HUES6 (cell line): ENCODE results near the gene INPP5F.

Experiments used
- H3K27ac ChIP-seq: 2 replicates; pipeline ENCODE4 v1.7.0; 2013; ENCODE audit warnings: low read depth, mild to moderate bottlenecking, low read length, inconsistent platforms
- H3K27me3 ChIP-seq: 2 replicates; pipeline ENCODE4 v1.6.1; 2013; ENCODE audit warnings: low read length; ENCODE audit not compliant: control insufficient read depth, insufficient read depth
- H3K36me3 ChIP-seq: 2 replicates; pipeline ENCODE4 v1.6.1; 2013; ENCODE audit warnings: low read length; ENCODE audit not compliant: control insufficient read depth, insufficient read depth
- H3K4me1 ChIP-seq: 2 replicates; pipeline ENCODE4 v1.6.1; 2013; ENCODE audit warnings: low read length; ENCODE audit not compliant: control insufficient read depth, insufficient read depth
- H3K4me3 ChIP-seq: 2 replicates; pipeline ENCODE4 v1.5.1; 2013; ENCODE audit warnings: low read depth, low read length
- H3K9ac ChIP-seq: one replicate; pipeline ENCODE4 v1.6.1; 2013; ENCODE audit warnings: mild to moderate bottlenecking, low read length
- H3K9me3 ChIP-seq: 2 replicates; pipeline ENCODE4 v1.6.1; 2013; ENCODE audit warnings: low read depth, low read length; ENCODE audit not compliant: control insufficient read depth, insufficient read depth

The INPP5F gene

DNA sequence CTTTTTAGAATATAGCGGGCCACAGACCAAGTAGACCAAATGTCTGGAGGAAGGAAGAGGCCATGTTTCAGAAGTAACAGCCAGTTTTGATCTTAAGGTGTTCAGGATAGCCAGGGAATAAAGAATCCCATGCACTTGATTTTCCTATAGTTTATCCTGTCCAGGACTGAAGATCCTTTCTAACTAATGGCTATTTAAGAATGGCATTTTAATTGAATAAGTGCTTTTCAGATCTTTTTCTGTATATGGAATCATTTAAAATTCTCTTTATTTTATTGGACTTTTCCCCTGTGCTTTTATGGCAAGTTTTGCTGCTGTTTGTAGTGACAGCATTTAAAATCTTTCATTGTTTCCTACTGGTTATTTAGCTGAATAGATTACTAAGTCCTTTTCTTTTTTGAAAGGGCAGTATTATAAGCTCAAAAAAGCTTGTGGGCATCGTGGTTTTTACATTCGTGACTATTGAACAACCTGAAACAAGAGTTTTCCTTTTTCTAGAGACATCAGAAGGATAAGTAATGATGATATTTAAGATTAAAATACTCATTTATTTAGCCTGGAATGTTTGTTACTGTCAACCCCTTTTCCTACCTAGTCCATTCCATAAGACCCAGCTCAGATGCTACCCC is 2.4 kb downstream of the INPP5F start:
- H3K27ac ChIP-seq = no peak overlapping the region
- H3K9ac ChIP-seq = no peak overlapping the region
- no peaks in the 10 kb centered on the region for H3K36me3 ChIP-seq
- H3K4me1 ChIP-seq = peaks cover 26% of the 10 kb centered on the region
- H3K27me3 ChIP-seq = no peaks in the 10 kb centered on the region
- H3K4me3 ChIP-seq = no peak overlapping the region
- H3K9me3 ChIP-seq = no peaks in the 10 kb centered on the region

DNA sequence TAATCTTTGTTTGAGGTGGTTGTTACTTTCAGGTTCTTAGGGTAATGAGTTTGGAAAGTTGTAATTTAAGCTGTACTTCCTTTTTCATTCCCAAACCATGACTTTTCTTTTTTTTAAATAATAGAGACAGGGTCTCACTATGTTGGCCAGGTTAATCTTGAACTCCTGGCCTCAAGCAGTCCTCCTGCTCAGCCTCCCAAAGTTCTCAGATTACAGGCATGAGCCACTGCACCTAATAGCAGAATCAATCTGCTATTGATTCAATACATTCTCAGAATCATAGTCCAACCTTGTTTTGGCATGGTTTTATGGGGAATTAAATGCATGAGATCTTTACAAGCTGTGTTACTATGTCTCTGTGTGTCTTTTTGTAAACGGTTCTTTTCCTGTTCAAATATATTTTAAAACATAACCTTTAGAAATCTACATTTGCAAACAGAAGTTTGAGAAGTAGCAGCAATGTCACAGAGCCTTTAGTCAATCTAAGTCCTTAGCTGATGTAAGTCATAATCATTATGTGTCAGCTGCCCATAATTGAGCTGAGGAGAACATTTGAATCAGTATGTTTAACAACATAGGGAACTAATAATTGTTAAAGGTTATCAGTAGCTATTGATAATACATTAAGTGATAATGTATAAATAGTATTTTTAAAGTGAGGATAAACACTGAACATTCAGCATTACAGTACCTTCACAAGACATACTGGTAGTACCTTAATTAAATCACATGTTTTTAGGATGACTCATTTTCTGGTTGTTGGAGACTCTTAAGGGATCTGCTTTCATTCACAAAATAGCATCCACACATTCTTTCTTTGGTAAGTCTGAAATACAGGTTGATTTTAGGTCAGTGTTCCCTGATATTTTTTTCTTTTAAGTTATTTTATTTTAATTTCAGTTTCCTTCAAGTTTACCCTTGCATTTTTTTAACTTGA is 8.8 kb downstream of the INPP5F start:
- Histone ChIP-seq H3K9ac (peak overlapping the region; percentile 13), H3K9me3 (no peaks in the 10 kb centered on the region), H3K36me3 (no peaks in the 10 kb centered on the region), H3K27me3 (no peaks in the 10 kb centered on the region), H3K27ac (peak overlapping the region; percentile 93), H3K4me1 (peaks cover 42% of the 10 kb centered on the region), H3K4me3 (peak overlapping the region; percentile 13; the same call in 1 of the 2 replicates)

DNA sequence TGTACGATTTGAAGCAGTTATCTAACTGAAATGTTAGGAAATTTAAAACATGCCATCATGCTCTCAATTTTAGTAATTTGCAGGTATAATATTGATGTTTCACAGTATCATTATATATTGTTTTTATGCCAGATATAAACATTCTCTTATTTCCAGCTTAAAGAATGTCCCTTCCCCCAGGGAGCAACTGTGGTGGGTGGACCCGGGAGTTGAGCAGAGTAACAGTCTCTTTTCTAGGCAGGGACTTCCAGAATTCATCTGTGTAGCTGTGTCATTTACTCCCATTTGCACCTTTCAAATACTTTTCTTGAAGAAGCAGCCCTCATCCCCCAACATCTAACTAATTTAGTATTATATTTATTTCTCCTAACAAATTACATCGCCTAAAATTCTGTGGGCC is 9.6 kb downstream of the INPP5F start:
- H3K9me3 ChIP-seq = no peaks in the 10 kb centered on the region
- peak overlapping the region; percentile 13; the same call in 1 of the 2 replicates for H3K4me3 ChIP-seq
- no peaks in the 10 kb centered on the region for H3K36me3 ChIP-seq
- H3K27me3 ChIP-seq = no peaks in the 10 kb centered on the region
- H3K9ac ChIP-seq = peak overlapping the region; percentile 32
- peaks cover 44% of the 10 kb centered on the region for H3K4me1 ChIP-seq
- peak overlapping the region; percentile 93 for H3K27ac ChIP-seq

DNA sequence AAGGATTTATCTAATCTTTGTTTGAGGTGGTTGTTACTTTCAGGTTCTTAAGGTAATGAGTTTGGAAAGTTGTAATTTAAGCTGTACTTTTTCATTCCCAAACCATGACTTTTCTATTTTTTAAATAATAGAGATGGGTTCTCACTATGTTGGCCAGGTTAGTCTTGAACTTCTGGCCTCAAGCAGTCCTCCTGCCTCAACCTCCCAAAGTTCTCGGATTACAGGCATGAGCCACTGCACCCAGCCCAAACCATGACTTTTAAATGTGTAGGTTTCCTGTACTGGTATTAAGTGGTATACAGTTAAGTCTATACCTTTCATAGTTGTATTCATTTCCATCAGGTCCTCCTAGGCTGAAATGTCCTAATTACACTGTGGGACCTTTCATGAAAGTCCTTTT is 10.4 kb downstream of the INPP5F start:
- Histone ChIP-seq H3K9ac (no peak overlapping the region), H3K9me3 (no peaks in the 10 kb centered on the region), H3K27ac (no peak overlapping the region), H3K4me1 (peaks cover 44% of the 10 kb centered on the region), H3K27me3 (no peaks in the 10 kb centered on the region), H3K36me3 (no peaks in the 10 kb centered on the region), H3K4me3 (no peak overlapping the region)

DNA sequence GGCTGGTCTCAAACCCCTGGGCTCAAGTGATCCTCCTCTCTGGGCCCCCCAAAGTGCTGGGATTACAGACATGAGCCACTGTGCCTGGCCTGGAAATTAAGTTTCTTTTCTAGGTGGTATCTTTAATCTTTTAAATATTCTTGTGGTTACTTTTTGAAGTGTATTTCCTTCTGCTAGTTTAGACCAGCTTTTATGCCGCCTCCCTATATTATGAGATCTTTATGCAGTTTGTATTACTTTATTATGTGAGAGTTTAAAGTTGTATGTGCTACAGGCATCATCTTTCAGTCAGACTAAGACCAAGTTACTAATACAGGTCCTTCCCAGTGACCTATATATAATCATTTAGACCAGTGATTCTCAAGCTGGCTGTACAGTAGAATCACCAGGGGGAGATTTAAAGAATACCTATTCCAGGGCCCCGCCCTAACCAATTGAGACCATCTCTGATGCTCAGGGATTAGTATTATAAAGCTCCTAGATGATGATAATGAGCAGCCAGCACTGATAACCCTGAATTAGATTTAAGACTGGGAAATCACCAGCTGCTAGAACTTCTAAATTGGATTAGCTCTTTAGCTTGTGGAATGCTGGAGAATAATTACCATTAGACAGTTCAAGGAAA is 11.3 kb downstream of the INPP5F start:
- H3K36me3 ChIP-seq = no peaks in the 10 kb centered on the region
- peaks cover 44% of the 10 kb centered on the region for H3K4me1 ChIP-seq
- no peak overlapping the region for H3K4me3 ChIP-seq
- no peaks in the 10 kb centered on the region for H3K9me3 ChIP-seq
- no peak overlapping the region for H3K9ac ChIP-seq
- H3K27ac ChIP-seq = peak overlapping the region; percentile 28; the same call in 1 of the 2 replicates
- no peaks in the 10 kb centered on the region for H3K27me3 ChIP-seq

DNA sequence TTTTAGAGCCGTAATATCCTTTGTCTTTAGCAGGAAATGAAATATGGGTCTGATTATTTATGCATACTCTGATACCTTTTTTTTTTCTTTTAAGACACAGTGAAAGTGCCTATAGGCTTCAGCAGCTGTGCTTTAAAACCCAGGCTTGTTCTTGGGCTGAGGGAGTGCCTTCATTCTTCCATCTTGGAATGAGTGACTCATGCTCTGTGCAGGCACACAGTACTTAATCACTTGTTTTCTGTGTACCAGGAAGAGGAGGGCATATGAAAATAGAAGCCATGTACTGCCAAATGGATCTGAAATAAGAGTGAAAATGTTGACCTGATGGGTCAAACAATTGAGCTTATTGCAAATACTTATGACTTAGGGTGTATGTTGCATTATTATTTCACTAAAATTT is 12.0 kb downstream of the INPP5F start:
- H3K4me3 ChIP-seq = no peak overlapping the region
- H3K27me3 ChIP-seq = no peaks in the 10 kb centered on the region
- no peaks in the 10 kb centered on the region for H3K9me3 ChIP-seq
- peak overlapping the region; percentile 28 for H3K27ac ChIP-seq
- peaks cover 43% of the 10 kb centered on the region for H3K4me1 ChIP-seq
- no peaks in the 10 kb centered on the region for H3K36me3 ChIP-seq
- no peak overlapping the region for H3K9ac ChIP-seq

DNA sequence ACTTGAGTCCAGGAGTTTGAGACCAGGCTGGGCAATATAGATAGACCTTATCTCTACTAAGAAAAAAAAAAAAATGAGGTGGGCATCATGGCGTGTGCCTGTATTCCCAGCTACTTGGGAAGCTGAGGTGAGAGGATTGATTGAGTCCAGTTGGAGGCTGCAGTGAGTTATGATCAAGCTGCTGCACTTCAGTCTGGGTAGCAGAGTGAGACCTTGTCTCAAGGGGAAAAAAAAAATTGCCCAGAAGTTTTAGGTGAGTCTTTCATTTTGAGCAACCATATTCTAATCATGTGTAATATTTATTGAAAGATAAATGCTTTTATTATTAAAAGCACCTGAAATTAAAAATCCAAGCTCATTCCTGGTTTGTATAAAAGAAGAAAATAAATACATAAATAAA is 13.1 kb downstream of the INPP5F start:
- Histone ChIP-seq H3K36me3 (no peaks in the 10 kb centered on the region), H3K27me3 (no peaks in the 10 kb centered on the region), H3K4me3 (no peak overlapping the region), H3K4me1 (peaks cover 39% of the 10 kb centered on the region), H3K27ac (no peak overlapping the region), H3K9ac (no peak overlapping the region), H3K9me3 (no peaks in the 10 kb centered on the region)

DNA sequence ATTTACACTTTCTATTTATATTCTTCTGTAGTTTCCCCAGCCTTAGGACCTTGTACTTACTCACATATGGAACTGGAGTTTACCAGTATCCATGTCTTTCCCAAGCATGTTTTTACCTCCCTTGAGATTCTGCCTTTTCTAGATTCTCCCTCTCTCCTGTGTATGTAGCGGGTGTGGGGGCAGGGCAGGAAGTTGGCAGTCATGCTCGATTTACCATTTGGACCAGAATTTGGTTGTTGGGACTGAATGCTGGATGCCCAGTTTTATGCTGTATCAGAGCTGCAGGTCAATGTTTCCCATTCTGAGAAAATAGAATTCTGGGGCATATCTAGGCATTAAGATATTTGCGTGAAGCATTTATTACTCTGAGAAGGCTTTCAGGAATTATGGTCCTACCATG is 14.2 kb downstream of the INPP5F start:
- H3K27me3 ChIP-seq = no peaks in the 10 kb centered on the region
- no peak overlapping the region for H3K27ac ChIP-seq
- no peak overlapping the region for H3K4me3 ChIP-seq
- no peaks in the 10 kb centered on the region for H3K9me3 ChIP-seq
- no peaks in the 10 kb centered on the region for H3K36me3 ChIP-seq
- H3K4me1 ChIP-seq = peaks cover 34% of the 10 kb centered on the region
- no peak overlapping the region for H3K9ac ChIP-seq

DNA sequence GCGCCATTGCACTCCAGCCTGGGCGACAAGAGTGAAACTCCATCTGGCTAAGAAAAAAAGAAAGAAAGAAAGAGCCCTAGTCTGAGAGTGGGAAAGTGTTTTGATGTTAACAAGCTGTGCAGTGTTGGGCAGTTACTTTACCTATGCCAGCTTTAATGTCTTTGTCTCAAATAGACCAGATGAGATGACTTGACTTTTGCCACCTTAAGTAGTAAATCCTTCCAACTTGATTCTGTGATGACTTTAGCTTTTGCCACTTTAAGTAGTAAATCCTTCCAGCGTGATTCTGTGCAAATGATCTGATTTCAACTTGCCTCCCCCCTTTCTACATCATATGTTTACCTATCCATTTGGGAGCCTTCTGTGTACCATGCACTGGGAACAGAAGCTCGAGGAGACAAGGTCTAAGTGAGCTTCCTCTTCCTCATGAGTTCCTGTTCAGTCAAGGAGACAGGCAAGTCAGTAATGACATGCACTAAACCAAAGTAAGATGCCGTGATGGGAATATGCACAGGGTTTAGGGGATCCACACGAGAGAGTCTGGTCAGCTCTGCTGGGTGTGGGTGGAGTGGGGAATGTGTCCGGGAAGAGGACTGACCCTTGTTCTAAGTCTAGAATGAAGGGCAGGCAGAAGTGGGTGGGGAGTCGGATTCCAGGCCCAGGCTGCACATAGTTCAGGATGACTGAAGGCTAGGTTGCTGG is 17.2 kb downstream of the INPP5F start:
- no peaks in the 10 kb centered on the region for H3K36me3 ChIP-seq
- H3K27me3 ChIP-seq = no peaks in the 10 kb centered on the region
- H3K4me1 ChIP-seq = peaks cover 14% of the 10 kb centered on the region
- no peak overlapping the region for H3K27ac ChIP-seq
- peaks cover 3% of the 10 kb centered on the region for H3K9me3 ChIP-seq
- H3K9ac ChIP-seq = no peak overlapping the region
- no peak overlapping the region for H3K4me3 ChIP-seq

DNA sequence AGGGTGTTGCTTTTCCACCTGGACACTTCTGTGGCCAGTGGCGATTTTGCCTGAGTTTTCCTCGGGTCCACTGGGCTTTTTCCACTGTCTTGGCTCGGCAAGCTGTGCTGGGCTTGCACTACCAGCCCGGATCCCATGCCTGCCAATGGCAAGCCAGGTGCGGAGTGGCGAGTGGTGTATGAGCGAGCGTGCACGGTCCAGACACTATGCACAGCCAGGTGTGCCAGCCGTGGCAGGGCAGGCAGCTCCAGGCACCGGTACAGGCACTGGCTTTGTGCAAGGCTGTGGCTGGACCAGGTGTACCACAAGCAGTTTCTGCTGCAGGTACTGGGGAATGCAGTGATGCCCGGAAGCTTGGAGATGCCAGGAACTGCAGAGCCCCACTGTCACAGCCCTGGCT is 22.1 kb downstream of the INPP5F start:
- H3K9me3 ChIP-seq = peaks cover 5% of the 10 kb centered on the region
- H3K36me3 ChIP-seq = 0 out of 2 replicates have a peak, but pooled peaks cover 5% of the 10 kb centered on the region
- no peak overlapping the region for H3K27ac ChIP-seq
- no peak overlapping the region for H3K4me3 ChIP-seq
- no peaks in the 10 kb centered on the region for H3K27me3 ChIP-seq
- peaks cover 5% of the 10 kb centered on the region for H3K4me1 ChIP-seq
- no peak overlapping the region for H3K9ac ChIP-seq
